ENCODE measurements around the gene C20orf96. TPM values are rescaled to one million over a fixed set of nuclear protein-coding genes. Genes with fewer than 3 reads are reported as not detected.
A peak's percentile ranks its signal among the peaks of the same experiment; 100 is the strongest.

C20orf96 gene
- polyA plus RNA-seq, 1 donor from 2014 or later: 10.9 TPM

DNA sequence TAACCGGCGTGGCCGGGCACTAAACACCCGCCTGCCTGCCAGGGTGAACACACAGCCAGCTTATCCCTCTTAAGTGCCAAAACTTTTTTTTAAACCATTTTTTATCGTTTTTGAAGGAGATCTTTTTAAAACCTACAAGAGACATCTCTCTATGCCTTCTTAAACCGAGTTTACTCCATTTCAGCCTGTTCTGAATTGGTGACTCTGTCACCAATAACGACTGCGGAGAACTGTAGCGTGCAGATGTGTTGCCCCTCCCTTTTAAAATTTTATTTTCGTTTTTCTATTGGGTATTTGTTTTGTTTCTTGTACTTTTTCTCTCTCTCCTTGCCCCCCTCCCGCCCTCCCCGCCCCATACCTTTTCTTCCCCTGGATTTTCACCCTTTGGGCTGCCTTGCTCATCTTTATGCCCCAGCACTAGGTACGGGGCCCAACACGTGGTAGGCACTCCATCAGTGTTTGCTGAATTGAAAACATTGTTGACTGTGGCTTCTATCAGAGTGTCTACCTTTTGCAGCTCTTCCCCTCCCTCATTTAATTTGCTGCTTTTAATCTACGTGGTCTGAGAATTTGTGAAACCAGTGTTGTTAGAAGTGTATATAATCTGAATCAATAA, 8.3 kb upstream of the C20orf96 start:
- peak overlapping the region; percentile 100 for H3K4me3 ChIP-seq (ENCODE audit: low read length)
- peaks cover 3% of the 10 kb centered on the region for H3F3A ChIP-seq (ENCODE audit: insufficient read depth, low read length, poor library complexity, severe bottlenecking)
- peak overlapping the region; percentile 60 for H2AFZ ChIP-seq (ENCODE audit: low read depth, low read length)
- H3K36me3 ChIP-seq (ENCODE audit: insufficient read depth, low read length): no peaks in the 10 kb centered on the region
- no peaks in the 10 kb centered on the region for H4K20me1 ChIP-seq (ENCODE audit: insufficient read depth)
- no peaks in the 10 kb centered on the region for H3K9me2 ChIP-seq (ENCODE audit: insufficient read depth, low read length)
- peak overlapping the region; percentile 86 for H3K27ac ChIP-seq (ENCODE audit: low read length)
- H3K27me3 ChIP-seq (ENCODE audit: insufficient read depth, low read depth, low read length): no peaks in the 10 kb centered on the region
- peak overlapping the region; percentile 89 for H3K9ac ChIP-seq (ENCODE audit: low read length)
- H3K79me2 ChIP-seq (replicated peaks; ENCODE audit: insufficient read depth, low read length): peaks cover 37% of the 10 kb centered on the region
- TF ChIP-seq EP300 (conservative IDR thresholded peaks at IDR 0.05; ENCODE audit: poor library complexity, severe bottlenecking) (no peak), RAD21 (conservative IDR thresholded peaks at IDR 0.05) (no peak), TAF1 (IDR thresholded peaks at IDR 0.05; ENCODE audit: low read depth) (no peak), MXI1 (conservative IDR thresholded peaks at IDR 0.05; ENCODE audit: poor library complexity, severe bottlenecking) (no peak), CTCF (IDR thresholded peaks at IDR 0.05; ENCODE audit: poor library complexity, severe bottlenecking) (no peak), SMC3 (conservative IDR thresholded peaks at IDR 0.05; ENCODE audit: poor library complexity) (no peak), EZH2 (IDR thresholded peaks at IDR 0.05; ENCODE audit: borderline replicate concordance, insufficient read depth, low read length, poor library complexity, severe bottlenecking) (no peak), POLR2AphosphoS5 (IDR thresholded peaks at IDR 0.05) (no peak)
- TF ChIP-seq, protein P1, sequence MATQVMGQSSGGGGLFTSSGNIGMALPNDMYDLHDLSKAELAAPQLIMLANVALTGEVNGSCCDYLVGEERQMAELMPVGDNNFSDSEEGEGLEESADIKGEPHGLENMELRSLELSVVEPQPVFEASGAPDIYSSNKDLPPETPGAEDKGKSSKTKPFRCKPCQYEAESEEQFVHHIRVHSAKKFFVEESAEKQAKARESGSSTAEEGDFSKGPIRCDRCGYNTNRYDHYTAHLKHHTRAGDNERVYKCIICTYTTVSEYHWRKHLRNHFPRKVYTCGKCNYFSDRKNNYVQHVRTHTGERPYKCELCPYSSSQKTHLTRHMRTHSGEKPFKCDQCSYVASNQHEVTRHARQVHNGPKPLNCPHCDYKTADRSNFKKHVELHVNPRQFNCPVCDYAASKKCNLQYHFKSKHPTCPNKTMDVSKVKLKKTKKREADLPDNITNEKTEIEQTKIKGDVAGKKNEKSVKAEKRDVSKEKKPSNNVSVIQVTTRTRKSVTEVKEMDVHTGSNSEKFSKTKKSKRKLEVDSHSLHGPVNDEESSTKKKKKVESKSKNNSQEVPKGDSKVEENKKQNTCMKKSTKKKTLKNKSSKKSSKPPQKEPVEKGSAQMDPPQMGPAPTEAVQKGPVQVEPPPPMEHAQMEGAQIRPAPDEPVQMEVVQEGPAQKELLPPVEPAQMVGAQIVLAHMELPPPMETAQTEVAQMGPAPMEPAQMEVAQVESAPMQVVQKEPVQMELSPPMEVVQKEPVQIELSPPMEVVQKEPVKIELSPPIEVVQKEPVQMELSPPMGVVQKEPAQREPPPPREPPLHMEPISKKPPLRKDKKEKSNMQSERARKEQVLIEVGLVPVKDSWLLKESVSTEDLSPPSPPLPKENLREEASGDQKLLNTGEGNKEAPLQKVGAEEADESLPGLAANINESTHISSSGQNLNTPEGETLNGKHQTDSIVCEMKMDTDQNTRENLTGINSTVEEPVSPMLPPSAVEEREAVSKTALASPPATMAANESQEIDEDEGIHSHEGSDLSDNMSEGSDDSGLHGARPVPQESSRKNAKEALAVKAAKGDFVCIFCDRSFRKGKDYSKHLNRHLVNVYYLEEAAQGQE (IDR thresholded peaks at IDR 0.05; ENCODE audit: borderline replicate concordance): no peak
- no peaks in the 10 kb centered on the region for H3K9me3 ChIP-seq (ENCODE audit: low read length)
- peak overlapping the region; percentile 98 for H3K4me2 ChIP-seq (ENCODE audit: low read length)

DNA sequence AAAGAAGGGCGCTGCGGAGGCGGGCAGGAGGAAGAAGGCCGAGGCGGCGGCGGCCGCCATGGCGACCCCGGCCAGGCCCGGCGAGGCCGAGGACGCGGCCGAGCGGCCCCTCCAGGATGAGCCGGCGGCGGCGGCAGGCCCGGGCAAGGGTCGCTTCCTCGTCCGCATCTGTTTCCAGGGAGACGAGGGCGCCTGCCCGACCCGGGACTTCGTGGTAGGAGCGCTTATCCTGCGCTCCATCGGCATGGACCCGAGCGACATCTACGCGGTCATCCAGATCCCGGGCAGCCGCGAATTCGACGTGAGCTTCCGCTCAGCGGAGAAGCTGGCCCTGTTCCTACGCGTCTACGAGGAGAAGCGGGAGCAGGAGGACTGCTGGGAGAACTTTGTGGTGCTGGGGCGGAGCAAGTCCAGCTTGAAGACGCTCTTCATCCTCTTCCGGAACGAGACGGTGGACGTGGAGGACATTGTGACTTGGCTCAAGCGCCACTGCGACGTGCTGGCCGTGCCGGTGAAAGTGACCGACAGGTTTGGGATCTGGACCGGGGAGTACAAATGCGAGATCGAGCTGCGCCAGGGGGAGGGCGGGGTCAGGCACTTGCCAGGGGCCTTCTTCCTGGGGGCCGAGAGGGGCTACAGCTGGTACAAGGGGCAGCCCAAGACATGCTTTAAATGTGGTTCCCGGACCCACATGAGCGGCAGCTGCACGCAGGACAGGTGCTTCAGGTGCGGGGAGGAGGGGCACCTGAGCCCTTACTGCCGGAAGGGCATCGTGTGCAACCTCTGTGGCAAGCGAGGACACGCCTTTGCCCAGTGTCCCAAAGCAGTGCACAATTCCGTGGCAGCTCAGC, 7.6 kb upstream of the C20orf96 start:
- Histone ChIP-seq H3K36me3 (ENCODE audit: insufficient read depth, low read length) (no peaks in the 10 kb centered on the region), H3K9ac (ENCODE audit: low read length) (peak overlapping the region; percentile 89), H3K4me2 (ENCODE audit: low read length) (peak overlapping the region; percentile 98), H2AFZ (ENCODE audit: low read depth, low read length) (peak overlapping the region; percentile 60), H3K79me2 (replicated peaks; ENCODE audit: insufficient read depth, low read length) (peaks cover 37% of the 10 kb centered on the region), H4K20me1 (ENCODE audit: insufficient read depth) (no peaks in the 10 kb centered on the region), H3K27me3 (ENCODE audit: insufficient read depth, low read depth, low read length) (no peaks in the 10 kb centered on the region), H3F3A (ENCODE audit: insufficient read depth, low read length, poor library complexity, severe bottlenecking) (peaks cover 3% of the 10 kb centered on the region), H3K9me2 (ENCODE audit: insufficient read depth, low read length) (no peaks in the 10 kb centered on the region), H3K27ac (ENCODE audit: low read length) (peak overlapping the region; percentile 86), H3K4me3 (ENCODE audit: low read length) (peak overlapping the region; percentile 100), H3K9me3 (ENCODE audit: low read length) (no peaks in the 10 kb centered on the region)
- TF ChIP-seq TAF1 (IDR thresholded peaks at IDR 0.05; ENCODE audit: low read depth) (no peak), POLR2AphosphoS5 (IDR thresholded peaks at IDR 0.05) (peak; percentile 19), MXI1 (conservative IDR thresholded peaks at IDR 0.05; ENCODE audit: poor library complexity, severe bottlenecking) (peak; percentile 24)
- TF ChIP-seq, protein P1 (IDR thresholded peaks at IDR 0.05; ENCODE audit: borderline replicate concordance): no peak

Measured in neural cell (in vitro differentiated cells).